ENCODE results near the gene IL34. TPM values are rescaled to one million over a fixed set of nuclear protein-coding genes. Genes with fewer than 3 reads are reported as not detected.
A peak's percentile ranks its signal among the peaks of the same experiment; 100 is the strongest.

Gene IL34
- total and polyA plus RNA-seq, 2 of the 13 experiments (the other 11 are each of a cell fraction or from before 2014, with no cell fraction given) = 1.2 to 1.3 TPM

GRCh38 chr16:70685938-70686375 is 39.6 kb downstream of the IL34 start, which contains the start of gene MTSS2 (continued):
- TF ChIP-seq STAT6 (CRISPR knock-in tag; IDR thresholded peaks at IDR 0.05; ENCODE audit: borderline replicate concordance) (no peak), ZNF543 (CRISPR knock-in tag; IDR thresholded peaks at IDR 0.05) (no peak), TERF1 (CRISPR knock-in tag; IDR thresholded peaks at IDR 0.05) (no peak), THAP11 (CRISPR knock-in tag; IDR thresholded peaks at IDR 0.05) (peak; percentile 54), ZNF557 (CRISPR knock-in tag; IDR thresholded peaks at IDR 0.05) (no peak), MYPOP (CRISPR knock-in tag; IDR thresholded peaks at IDR 0.05) (no peak), CAMTA2 (CRISPR knock-in tag; IDR thresholded peaks at IDR 0.05; ENCODE audit: borderline replicate concordance) (no peak), PRMT3 (CRISPR knock-in tag; IDR thresholded peaks at IDR 0.05; ENCODE audit: borderline replicate concordance, low read depth) (peak; percentile 66; the same call in 1 of the 2 replicates), ZNF747 (CRISPR knock-in tag; IDR thresholded peaks at IDR 0.05; ENCODE audit: borderline replicate concordance) (0 out of 2 replicates have a peak, but pooled peaks have one; percentile 26), ZSCAN20 (CRISPR knock-in tag; IDR thresholded peaks at IDR 0.05; ENCODE audit: borderline replicate concordance) (peak; percentile 18; the same call in 1 of the 2 replicates), REXO4 (CRISPR knock-in tag; IDR thresholded peaks at IDR 0.05; ENCODE audit: borderline replicate concordance) (no peak), RNF2 (conservative IDR thresholded peaks at IDR 0.05; ENCODE audit: low read depth) (no peak), ARNT2 (CRISPR knock-in tag; IDR thresholded peaks at IDR 0.05; ENCODE audit: low read depth) (peak; percentile 71; the same call in 1 of the 2 replicates), RFX5 (IDR thresholded peaks at IDR 0.05; ENCODE audit: low read depth, low read length) (no peak), ZNF770 (CRISPR knock-in tag; IDR thresholded peaks at IDR 0.05) (peak; percentile 13; the same call in 1 of the 2 replicates), HCFC1 (IDR thresholded peaks at IDR 0.05; ENCODE audit: low read depth, low read length) (no peak), ZNF850 (CRISPR knock-in tag; conservative IDR thresholded peaks at IDR 0.05) (no peak), JUND (CRISPR knock-in tag; IDR thresholded peaks at IDR 0.05) (no peak), XRCC5 (optimal IDR thresholded peaks at IDR 0.05; ENCODE audit: low read length) (no peak), RCOR2 (CRISPR knock-in tag; IDR thresholded peaks at IDR 0.05) (no peak), RBFOX2 (IDR thresholded peaks at IDR 0.05; ENCODE audit: low read depth, low read length) (peak; percentile 69; the same call in 1 of the 2 replicates), BRD4 (CRISPR knock-in tag; IDR thresholded peaks at IDR 0.05) (no peak), HOXA9 (CRISPR knock-in tag; IDR thresholded peaks at IDR 0.05; ENCODE audit: borderline replicate concordance) (no peak)
